Measurements from ENCODE around the gene NELL1.

The NELL1 gene

DNA sequence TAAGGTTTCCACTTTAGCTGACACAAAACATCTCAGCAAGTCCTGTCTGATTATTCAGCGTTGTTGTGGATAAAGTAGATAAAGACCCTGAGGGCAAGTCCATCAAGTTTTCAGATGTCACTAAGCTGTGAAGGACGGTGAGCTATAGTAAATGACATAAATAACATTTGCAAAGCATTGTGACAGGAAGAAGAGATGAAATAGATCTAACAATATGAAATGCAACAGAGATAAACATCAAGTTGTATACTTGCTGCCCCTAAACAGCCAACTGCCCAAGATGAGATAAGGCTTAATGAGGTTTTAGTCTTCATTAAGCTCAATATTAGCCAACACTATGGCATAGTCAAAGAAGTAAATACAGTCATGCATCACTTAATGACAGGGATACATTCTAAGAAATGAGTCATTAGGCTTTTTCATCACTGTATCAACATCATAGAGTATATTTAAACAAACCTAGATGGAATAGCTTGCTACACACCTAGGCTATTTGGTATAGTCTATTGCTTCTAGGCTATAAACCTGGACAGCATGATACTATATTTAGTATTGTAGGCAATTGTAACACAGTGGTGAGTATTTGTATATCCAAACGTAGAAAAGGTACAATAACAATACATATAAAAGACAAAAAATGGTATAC is 898.4 kb downstream of the NELL1 start:
- H3K4me1 ChIP-seq (ENCODE audit: control insufficient read depth, low read length) = no peaks in the 10 kb centered on the region
- no peaks in the 10 kb centered on the region for H3K36me3 ChIP-seq (ENCODE audit: control insufficient read depth, low read length)
- H3K9me3 ChIP-seq (ENCODE audit: control insufficient read depth, insufficient read depth, low read length) = no peaks in the 10 kb centered on the region
- H3K9me2 ChIP-seq (replicated peaks; ENCODE audit: control insufficient read depth, low read length) = no peaks in the 10 kb centered on the region; the same call in 1 of the 2 replicates
- H3K79me2 ChIP-seq (ENCODE audit: control insufficient read depth, low read length) = no peaks in the 10 kb centered on the region
- no peaks in the 10 kb centered on the region for H4K20me1 ChIP-seq (ENCODE audit: control insufficient read depth, insufficient read depth, low read depth, low read length)
- no peak overlapping the region for H3K4me2 ChIP-seq (ENCODE audit: low read length)
- no peak for TF ChIP-seq EZH2phosphoT487 (IDR thresholded peaks at IDR 0.05; ENCODE audit: borderline replicate concordance, low read length)
- TF ChIP-seq, protein P1, sequence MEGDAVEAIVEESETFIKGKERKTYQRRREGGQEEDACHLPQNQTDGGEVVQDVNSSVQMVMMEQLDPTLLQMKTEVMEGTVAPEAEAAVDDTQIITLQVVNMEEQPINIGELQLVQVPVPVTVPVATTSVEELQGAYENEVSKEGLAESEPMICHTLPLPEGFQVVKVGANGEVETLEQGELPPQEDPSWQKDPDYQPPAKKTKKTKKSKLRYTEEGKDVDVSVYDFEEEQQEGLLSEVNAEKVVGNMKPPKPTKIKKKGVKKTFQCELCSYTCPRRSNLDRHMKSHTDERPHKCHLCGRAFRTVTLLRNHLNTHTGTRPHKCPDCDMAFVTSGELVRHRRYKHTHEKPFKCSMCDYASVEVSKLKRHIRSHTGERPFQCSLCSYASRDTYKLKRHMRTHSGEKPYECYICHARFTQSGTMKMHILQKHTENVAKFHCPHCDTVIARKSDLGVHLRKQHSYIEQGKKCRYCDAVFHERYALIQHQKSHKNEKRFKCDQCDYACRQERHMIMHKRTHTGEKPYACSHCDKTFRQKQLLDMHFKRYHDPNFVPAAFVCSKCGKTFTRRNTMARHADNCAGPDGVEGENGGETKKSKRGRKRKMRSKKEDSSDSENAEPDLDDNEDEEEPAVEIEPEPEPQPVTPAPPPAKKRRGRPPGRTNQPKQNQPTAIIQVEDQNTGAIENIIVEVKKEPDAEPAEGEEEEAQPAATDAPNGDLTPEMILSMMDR (IDR thresholded peaks at IDR 0.05; ENCODE audit: low read depth, low read length, poor library complexity, severe bottlenecking) = no peak
- no peaks in the 10 kb centered on the region for H3F3A ChIP-seq (ENCODE audit: control insufficient read depth, insufficient read depth)
- no peak overlapping the region for H3K4me3 ChIP-seq (ENCODE audit: low read length)
- H3K27ac ChIP-seq (ENCODE audit: low read depth, low read length) = no peak overlapping the region
- H3K27me3 ChIP-seq (ENCODE audit: control insufficient read depth, low read length) = no peaks in the 10 kb centered on the region

- Histone ChIP-seq H3K9me3 (ENCODE audit: control insufficient read depth, insufficient read depth, low read length) (no peaks in the 10 kb centered on the region), H3K36me3 (ENCODE audit: control insufficient read depth, low read length) (no peaks in the 10 kb centered on the region), H3K27ac (ENCODE audit: low read depth, low read length) (no peak overlapping the region), H3K9me2 (replicated peaks; ENCODE audit: control insufficient read depth, low read length) (no peaks in the 10 kb centered on the region), H3F3A (ENCODE audit: control insufficient read depth, insufficient read depth) (no peaks in the 10 kb centered on the region), H3K27me3 (ENCODE audit: control insufficient read depth, low read length) (no peaks in the 10 kb centered on the region), H3K4me1 (ENCODE audit: control insufficient read depth, low read length) (no peaks in the 10 kb centered on the region), H3K4me3 (ENCODE audit: low read length) (no peak overlapping the region), H4K20me1 (ENCODE audit: control insufficient read depth, insufficient read depth, low read depth, low read length) (no peaks in the 10 kb centered on the region), H3K4me2 (ENCODE audit: low read length) (no peak overlapping the region), H3K79me2 (ENCODE audit: control insufficient read depth, low read length) (no peaks in the 10 kb centered on the region)
- no peak for TF ChIP-seq EZH2phosphoT487 (IDR thresholded peaks at IDR 0.05; ENCODE audit: borderline replicate concordance, low read length)
- TF ChIP-seq, protein P1 (IDR thresholded peaks at IDR 0.05; ENCODE audit: low read depth, low read length, poor library complexity, severe bottlenecking) = no peak
These were observed 902.8 kb downstream of the NELL1 start for GRCh38 chr11:21572210-21572609.

GRCh38 chr11:21582791-21583190 is 913.4 kb downstream of the NELL1 start:
- Histone ChIP-seq H3K4me2 (ENCODE audit: low read length) (no peak overlapping the region), H3K79me2 (ENCODE audit: control insufficient read depth, low read length) (no peaks in the 10 kb centered on the region), H4K20me1 (ENCODE audit: control insufficient read depth, insufficient read depth, low read depth, low read length) (no peaks in the 10 kb centered on the region), H3K4me1 (ENCODE audit: control insufficient read depth, low read length) (no peaks in the 10 kb centered on the region), H3F3A (ENCODE audit: control insufficient read depth, insufficient read depth) (no peaks in the 10 kb centered on the region), H3K9me3 (ENCODE audit: control insufficient read depth, insufficient read depth, low read length) (no peaks in the 10 kb centered on the region), H3K4me3 (ENCODE audit: low read length) (no peak overlapping the region), H3K27me3 (ENCODE audit: control insufficient read depth, low read length) (no peaks in the 10 kb centered on the region), H3K27ac (ENCODE audit: low read depth, low read length) (no peak overlapping the region), H3K9me2 (replicated peaks; ENCODE audit: control insufficient read depth, low read length) (no peaks in the 10 kb centered on the region), H3K36me3 (ENCODE audit: control insufficient read depth, low read length) (no peaks in the 10 kb centered on the region)
- TF ChIP-seq, protein P1 (IDR thresholded peaks at IDR 0.05; ENCODE audit: low read depth, low read length, poor library complexity, severe bottlenecking) = no peak
- no peak for TF ChIP-seq EZH2phosphoT487 (IDR thresholded peaks at IDR 0.05; ENCODE audit: borderline replicate concordance, low read length)
